Suprapubic skin (tissue), 4 donors: ENCODE data around the gene EMC6. TPM values are rescaled to one million over a fixed set of nuclear protein-coding genes. Genes with fewer than 3 reads are reported as not detected.
A peak's percentile ranks its signal among the peaks of the same experiment; 100 is the strongest.

Source experiments
- DNase-seq, 2 donors: peaks; one replicate each; pipeline ENCODE4 v3.0.0-alpha.2; 2019; ENCODE audit warnings: low spot score in 2 of 2
- H3K27ac ChIP-seq: fragments of 200-600 bp; sonication (generic); one replicate; pipeline ENCODE4 v1.5.1; 2019
- H3K27me3 ChIP-seq: fragments of 200-600 bp; sonication (generic); one replicate; pipeline ENCODE4 v1.5.1; 2019
- H3K36me3 ChIP-seq: fragments of 200-600 bp; sonication (generic); one replicate; pipeline ENCODE4 v1.5.1; 2019
- H3K4me1 ChIP-seq: fragments of 200-600 bp; sonication (generic); one replicate; pipeline ENCODE4 v1.5.1; 2019
- H3K4me3 ChIP-seq: fragments of 200-600 bp; sonication (generic); one replicate; pipeline ENCODE4 v1.5.1; 2019; ENCODE audit warnings: mild to moderate bottlenecking
- H3K9me3 ChIP-seq: fragments of 200-600 bp; sonication (generic); one replicate; pipeline ENCODE4 v1.5.1; 2019
- EP300 ChIP-seq: sonication (generic); formaldehyde crosslinking; IDR thresholded peaks from one replicate; pipeline ENCODE4 v1.6.1; 2017; ENCODE audit warnings: antibody characterized with exemption
- POLR2A ChIP-seq, 2 donors: fragments of 450-650 bp; IDR thresholded peaks; one replicate each; pipeline ENCODE4 v1.6.1; 2017; ENCODE audit warnings: antibody characterized with exemption in 2 of 2, mild to moderate bottlenecking in 2 of 2, moderate library complexity in 2 of 2
- POLR2AphosphoS5 ChIP-seq, 3 donors: sonication (generic); formaldehyde crosslinking; IDR thresholded peaks; one replicate each; pipeline ENCODE4 v1.6.1; 2017; ENCODE audit warnings: antibody characterized with exemption in 3 of 3
- WGBS: methylation state at CpG from one replicate; pipeline ENCODE4 v1.1.5; 2018; 5-methylcytosine and 5-hydroxymethylcytosine counted together
- total RNA-seq, 4 donors: library from RNA; depleted of rRNA; stranded (reverse); fragments of >200 nt; gene quantifications; one replicate each; pipeline ENCODE4 v1.1.0, GENCODE V29; 2016
- TF ChIP-seq, protein P1 (sequence below), 2 donors: fragments of 200-600 bp in 1 of 2; fragments of 450-650 bp in 1 of 2; sonication (generic) in 1 of 2; IDR thresholded peaks; one replicate each; pipeline ENCODE4 v1.5.1; 2016 to 2019; ENCODE audit warnings: antibody characterized with exemption in 2 of 2, mild to moderate bottlenecking in 1 of 2, moderate library complexity in 1 of 2

The EMC6 gene
- total RNA-seq, 4 donors from 2014 or later = 3.3 to 17.6 (median 10.4) TPM

DNA sequence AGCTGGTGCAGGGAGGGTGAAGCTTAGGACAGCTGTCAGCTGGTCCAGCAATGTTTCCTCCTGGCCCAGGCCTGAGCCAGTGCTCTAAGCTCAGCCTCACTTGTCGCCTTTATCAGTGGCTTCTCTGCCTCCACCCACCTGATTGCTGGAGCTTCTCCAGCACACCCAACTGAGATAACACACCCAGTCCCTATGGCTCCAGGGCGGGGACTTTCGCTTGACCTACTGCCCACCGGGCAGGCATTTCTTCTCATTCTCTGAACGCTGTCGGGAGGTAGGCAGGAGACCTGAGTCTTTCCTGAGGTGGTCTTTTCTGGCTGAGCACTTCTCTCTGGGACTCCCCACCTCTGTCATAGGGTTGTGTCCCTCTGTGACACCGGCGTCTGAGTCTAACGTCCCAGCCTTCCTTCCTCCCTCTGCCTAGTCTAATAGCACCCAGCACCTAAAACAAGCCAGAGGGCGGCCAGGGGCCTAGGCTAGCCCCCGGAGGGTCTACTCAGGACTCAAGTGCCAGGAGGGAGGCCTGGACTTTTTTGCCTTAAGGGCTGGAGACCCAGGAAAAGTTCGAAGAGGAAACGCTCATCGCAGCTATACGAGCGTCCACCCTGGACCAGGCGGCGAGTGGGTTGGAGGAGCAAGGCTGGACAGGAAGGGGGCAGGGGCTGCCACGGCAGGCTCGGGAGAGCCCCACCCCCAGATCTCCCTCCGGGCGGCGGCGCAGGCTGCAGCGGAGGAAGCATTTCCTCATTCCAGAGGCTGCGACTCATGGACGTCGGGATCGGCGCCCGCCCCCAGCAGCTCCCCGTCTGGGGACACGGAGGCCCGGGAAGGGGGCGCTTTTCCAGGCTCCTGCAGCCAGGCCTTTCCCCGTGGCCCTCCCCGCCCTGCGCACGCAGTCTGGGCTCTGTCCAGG is 990 bp upstream of the EMC6 start:
- WGBS = under 1% methylated on average over 29 of the region's 39 CpGs
- H3K4me1 ChIP-seq = peaks cover 38% of the 10 kb centered on the region
- DNase-seq = peak; percentile 94 to 95

DNA sequence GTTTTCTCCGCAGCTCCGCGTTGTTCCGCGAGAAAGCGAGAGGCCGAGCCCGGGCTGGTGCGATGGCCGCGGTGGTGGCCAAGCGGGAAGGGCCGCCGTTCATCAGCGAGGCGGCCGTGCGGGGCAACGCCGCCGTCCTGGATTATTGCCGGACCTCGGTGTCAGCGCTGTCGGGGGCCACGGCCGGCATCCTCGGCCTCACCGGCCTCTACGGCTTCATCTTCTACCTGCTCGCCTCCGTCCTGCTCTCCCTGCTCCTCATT is 404 bp downstream of the EMC6 start:
- peak overlapping the region; percentile 72 for H3K4me3 ChIP-seq
- no peak for DNase-seq
- no peaks in the 10 kb centered on the region for H3K9me3 ChIP-seq
- TF ChIP-seq POLR2AphosphoS5 (IDR thresholded peaks at IDR 0.05) (no peak), EP300 (no peak), POLR2A (IDR thresholded peaks at IDR 0.05) (no peak)
- TF ChIP-seq, protein P1, sequence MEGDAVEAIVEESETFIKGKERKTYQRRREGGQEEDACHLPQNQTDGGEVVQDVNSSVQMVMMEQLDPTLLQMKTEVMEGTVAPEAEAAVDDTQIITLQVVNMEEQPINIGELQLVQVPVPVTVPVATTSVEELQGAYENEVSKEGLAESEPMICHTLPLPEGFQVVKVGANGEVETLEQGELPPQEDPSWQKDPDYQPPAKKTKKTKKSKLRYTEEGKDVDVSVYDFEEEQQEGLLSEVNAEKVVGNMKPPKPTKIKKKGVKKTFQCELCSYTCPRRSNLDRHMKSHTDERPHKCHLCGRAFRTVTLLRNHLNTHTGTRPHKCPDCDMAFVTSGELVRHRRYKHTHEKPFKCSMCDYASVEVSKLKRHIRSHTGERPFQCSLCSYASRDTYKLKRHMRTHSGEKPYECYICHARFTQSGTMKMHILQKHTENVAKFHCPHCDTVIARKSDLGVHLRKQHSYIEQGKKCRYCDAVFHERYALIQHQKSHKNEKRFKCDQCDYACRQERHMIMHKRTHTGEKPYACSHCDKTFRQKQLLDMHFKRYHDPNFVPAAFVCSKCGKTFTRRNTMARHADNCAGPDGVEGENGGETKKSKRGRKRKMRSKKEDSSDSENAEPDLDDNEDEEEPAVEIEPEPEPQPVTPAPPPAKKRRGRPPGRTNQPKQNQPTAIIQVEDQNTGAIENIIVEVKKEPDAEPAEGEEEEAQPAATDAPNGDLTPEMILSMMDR (IDR thresholded peaks at IDR 0.05) = no peak
- peaks cover 38% of the 10 kb centered on the region for H3K4me1 ChIP-seq
- H3K27me3 ChIP-seq = no peaks in the 10 kb centered on the region
- peaks cover 10% of the 10 kb centered on the region for H3K36me3 ChIP-seq
- H3K27ac ChIP-seq = peak overlapping the region; percentile 95
- 0% methylated on average over 3 of the region's 32 CpGs for WGBS

More for the DNA sequence above, 990 bp upstream of the EMC6 start:
- TF ChIP-seq EP300 = no peak
- peak in 1 of 3 donors; percentile 33 for TF ChIP-seq POLR2AphosphoS5 (IDR thresholded peaks at IDR 0.05)
- peaks cover 24% of the 10 kb centered on the region for H3K36me3 ChIP-seq
- peak overlapping the region; percentile 72 for H3K4me3 ChIP-seq
- H3K27ac ChIP-seq = peak overlapping the region; percentile 95
- H3K9me3 ChIP-seq = no peaks in the 10 kb centered on the region
- no peaks in the 10 kb centered on the region for H3K27me3 ChIP-seq

DNA sequence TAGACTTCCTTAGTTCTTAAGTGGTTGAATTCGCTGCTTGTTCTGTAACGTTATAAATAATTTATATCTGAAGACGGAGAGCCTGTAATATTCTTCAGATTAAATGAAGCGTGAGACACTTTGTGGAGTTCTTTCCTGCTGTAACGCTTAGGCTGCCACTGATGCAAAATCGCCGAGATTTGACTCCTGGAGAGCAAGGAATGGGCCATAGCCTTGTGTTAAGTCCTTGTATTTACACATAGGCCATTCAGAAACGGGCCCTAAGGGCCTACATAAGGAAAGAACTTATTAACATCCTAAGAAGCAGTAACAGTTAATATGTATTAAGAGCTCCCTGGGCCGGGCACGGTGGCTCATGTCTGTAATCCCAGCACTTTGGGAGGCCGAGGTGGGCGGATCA is 936 bp downstream of the EMC6 start:
- Histone ChIP-seq H3K4me1 (peaks cover 38% of the 10 kb centered on the region), H3K27ac (no peak overlapping the region), H3K4me3 (peak overlapping the region; percentile 72), H3K27me3 (no peaks in the 10 kb centered on the region), H3K36me3 (peaks cover 4% of the 10 kb centered on the region), H3K9me3 (no peaks in the 10 kb centered on the region)
- TF ChIP-seq POLR2A (IDR thresholded peaks at IDR 0.05) (no peak), EP300 (no peak), POLR2AphosphoS5 (IDR thresholded peaks at IDR 0.05) (no peak)
- TF ChIP-seq, protein P1 (IDR thresholded peaks at IDR 0.05) = no peak
- 44% methylated on average over 12 of the region's 12 CpGs for WGBS
- no peak for DNase-seq

DNA sequence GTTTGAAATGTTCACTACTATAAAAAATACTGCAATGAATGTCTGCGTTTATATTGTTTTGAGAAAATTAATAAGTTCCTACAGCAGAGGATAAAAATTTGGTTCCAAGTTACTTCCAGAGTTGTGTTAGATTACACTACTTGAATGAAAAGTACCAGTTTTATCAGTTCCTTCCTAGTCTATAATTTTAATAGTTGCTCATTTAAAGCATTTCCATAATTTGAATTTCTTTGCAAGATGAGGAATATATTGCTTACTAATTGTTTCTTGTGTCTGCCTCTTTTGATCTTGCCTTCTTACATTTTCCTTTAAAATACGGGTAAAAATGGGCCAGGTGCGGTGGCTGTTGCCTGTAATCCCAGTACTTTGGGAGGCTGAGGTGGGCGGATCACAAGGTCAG is 4.0 kb downstream of the EMC6 start:
- Histone ChIP-seq H3K9me3 (no peaks in the 10 kb centered on the region), H3K4me1 (peaks cover 14% of the 10 kb centered on the region), H3K27ac (no peak overlapping the region), H3K27me3 (no peaks in the 10 kb centered on the region), H3K36me3 (no peaks in the 10 kb centered on the region), H3K4me3 (no peak overlapping the region)
- TF ChIP-seq, protein P1 (IDR thresholded peaks at IDR 0.05) = no peak
- no peak for TF ChIP-seq POLR2AphosphoS5 (IDR thresholded peaks at IDR 0.05)
- no peak for TF ChIP-seq EP300
- no peak for TF ChIP-seq POLR2A (IDR thresholded peaks at IDR 0.05)
- no peak for DNase-seq
- 95% methylated on average over 4 of the region's 4 CpGs for WGBS

DNA sequence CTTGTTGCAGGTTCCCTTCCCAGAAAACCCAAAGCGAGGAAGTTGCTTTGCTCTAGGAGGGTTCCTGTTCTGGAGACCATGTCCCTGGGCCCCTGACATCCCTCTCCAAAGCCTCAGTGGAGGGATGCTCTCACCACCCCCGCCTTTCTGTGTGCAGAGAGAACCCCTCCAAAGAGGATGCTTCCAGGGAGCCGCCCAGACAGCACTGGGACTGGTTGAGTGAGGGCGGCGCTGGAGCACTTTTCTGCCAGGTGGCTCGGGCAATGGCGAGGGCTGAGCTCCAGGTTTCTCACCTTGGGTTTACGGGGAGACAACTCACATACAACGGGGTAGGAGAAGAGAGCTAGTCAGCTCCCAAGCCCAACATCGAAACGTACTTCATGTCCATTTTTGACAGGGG is 7.3 kb downstream of the EMC6 start:
- H3K27ac ChIP-seq = no peak overlapping the region
- no peak overlapping the region for H3K4me3 ChIP-seq
- H3K27me3 ChIP-seq = no peaks in the 10 kb centered on the region
- 76% methylated on average over 11 of the region's 11 CpGs for WGBS
- TF ChIP-seq POLR2AphosphoS5 (IDR thresholded peaks at IDR 0.05) (no peak), EP300 (no peak), POLR2A (IDR thresholded peaks at IDR 0.05) (no peak)
- TF ChIP-seq, protein P1 (IDR thresholded peaks at IDR 0.05) = no peak
- DNase-seq = no peak
- no peaks in the 10 kb centered on the region for H3K9me3 ChIP-seq
- H3K4me1 ChIP-seq = no peaks in the 10 kb centered on the region
- no peaks in the 10 kb centered on the region for H3K36me3 ChIP-seq
